Measurements from ENCODE around the gene NRF1.
"Not testable (repeated sequence)": the region's sequence is repeated elsewhere in the genome, so short reads cannot be mapped to it uniquely, and the experiment has no call there.

Gene NRF1

GRCh38 chr7:129782818-129783583, 171.5 kb downstream of the NRF1 start:
- DNase-seq (ENCODE audit: low spot score), result no peak

- no peak for DNase-seq (ENCODE audit: low spot score)
These were observed 172.0 kb downstream of the NRF1 start for GRCh38 chr7:129783584-129783919.

GRCh38 chr7:129784437-129784782, 172.9 kb downstream of the NRF1 start:
- no peak for DNase-seq (ENCODE audit: low spot score)

- no peak for DNase-seq (ENCODE audit: low spot score)
These were observed 173.5 kb downstream of the NRF1 start for GRCh38 chr7:129784783-129785684.

GRCh38 chr7:129785685-129786514, 174.4 kb downstream of the NRF1 start:
- peak; percentile 41 for DNase-seq (ENCODE audit: low spot score)

- no peak for DNase-seq (ENCODE audit: low spot score)
These were observed 175.5 kb downstream of the NRF1 start for GRCh38 chr7:129786825-129787563.

- no peak for DNase-seq (ENCODE audit: low spot score)
These were observed 177.5 kb downstream of the NRF1 start for GRCh38 chr7:129789000-129789399.

- no peak for DNase-seq (ENCODE audit: low spot score)
These were observed 178.1 kb downstream of the NRF1 start for GRCh38 chr7:129789652-129790051.

GRCh38 chr7:129790136-129790535, 178.6 kb downstream of the NRF1 start:
- DNase-seq (ENCODE audit: low spot score), result no peak

GRCh38 chr7:129792721-129793120, 181.2 kb downstream of the NRF1 start:
- DNase-seq (ENCODE audit: low spot score), result no peak

- DNase-seq (ENCODE audit: low spot score), result no peak
These were observed 182.2 kb downstream of the NRF1 start for GRCh38 chr7:129793506-129794310.

GRCh38 chr7:129794461-129794860, 182.9 kb downstream of the NRF1 start:
- DNase-seq (ENCODE audit: low spot score), result not testable (repeated sequence)

GRCh38 chr7:129796186-129796775, 184.8 kb downstream of the NRF1 start:
- no peak for DNase-seq (ENCODE audit: low spot score)

GRCh38 chr7:129797214-129797789, 185.8 kb downstream of the NRF1 start:
- DNase-seq (ENCODE audit: low spot score), result no peak

GRCh38 chr7:129798616-129799349, 187.3 kb downstream of the NRF1 start:
- DNase-seq (ENCODE audit: low spot score), result peak; percentile 1

GRCh38 chr7:129799350-129799955, 187.9 kb downstream of the NRF1 start:
- peak; percentile 4 for DNase-seq (ENCODE audit: low spot score)

- no peak for DNase-seq (ENCODE audit: low spot score)
These were observed 189.4 kb downstream of the NRF1 start for GRCh38 chr7:129800901-129801300.

- DNase-seq (ENCODE audit: low spot score), result no peak
These were observed 190.4 kb downstream of the NRF1 start for GRCh38 chr7:129801882-129802281.

- no peak for DNase-seq (ENCODE audit: low spot score)
These were observed 192.1 kb downstream of the NRF1 start for GRCh38 chr7:129803546-129804081.

All from GM03348 (cell line).